Measurements from ENCODE around the gene JAZF1.

DNA sequence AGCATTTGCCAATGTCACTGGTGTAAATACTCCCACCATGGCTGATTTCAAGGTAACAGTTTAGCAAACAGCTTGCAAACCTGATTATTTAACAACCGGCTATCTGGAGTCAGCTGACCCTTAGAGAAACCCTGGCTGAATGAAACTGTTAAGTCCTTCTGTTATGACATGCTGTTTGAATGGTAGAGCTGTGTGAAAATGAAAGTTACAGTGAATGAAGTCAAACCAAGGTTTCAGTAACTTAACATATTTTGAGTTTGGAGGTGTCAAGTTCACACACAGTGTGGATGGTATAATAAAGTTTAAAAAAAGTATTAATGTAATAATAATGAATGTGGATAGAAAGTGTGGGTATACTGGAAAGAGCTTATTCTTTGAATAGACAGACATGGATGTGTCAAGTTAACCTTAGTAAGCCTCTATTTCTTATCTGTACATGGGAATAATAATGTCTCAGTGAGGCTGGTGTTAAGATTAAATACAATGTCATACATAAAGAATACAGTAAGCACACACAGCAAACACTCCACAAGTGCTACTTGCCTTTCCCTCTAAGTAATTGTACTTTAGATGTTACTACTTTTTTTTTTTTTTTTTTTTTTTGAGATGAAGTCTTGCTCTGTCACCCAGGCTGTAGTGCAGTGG lies 290.3 kb downstream of the JAZF1 start:
- no peak for TF ChIP-seq EZH2 (IDR thresholded peaks at IDR 0.05; ENCODE audit: borderline replicate concordance, low read length)
- TF ChIP-seq, protein P1, sequence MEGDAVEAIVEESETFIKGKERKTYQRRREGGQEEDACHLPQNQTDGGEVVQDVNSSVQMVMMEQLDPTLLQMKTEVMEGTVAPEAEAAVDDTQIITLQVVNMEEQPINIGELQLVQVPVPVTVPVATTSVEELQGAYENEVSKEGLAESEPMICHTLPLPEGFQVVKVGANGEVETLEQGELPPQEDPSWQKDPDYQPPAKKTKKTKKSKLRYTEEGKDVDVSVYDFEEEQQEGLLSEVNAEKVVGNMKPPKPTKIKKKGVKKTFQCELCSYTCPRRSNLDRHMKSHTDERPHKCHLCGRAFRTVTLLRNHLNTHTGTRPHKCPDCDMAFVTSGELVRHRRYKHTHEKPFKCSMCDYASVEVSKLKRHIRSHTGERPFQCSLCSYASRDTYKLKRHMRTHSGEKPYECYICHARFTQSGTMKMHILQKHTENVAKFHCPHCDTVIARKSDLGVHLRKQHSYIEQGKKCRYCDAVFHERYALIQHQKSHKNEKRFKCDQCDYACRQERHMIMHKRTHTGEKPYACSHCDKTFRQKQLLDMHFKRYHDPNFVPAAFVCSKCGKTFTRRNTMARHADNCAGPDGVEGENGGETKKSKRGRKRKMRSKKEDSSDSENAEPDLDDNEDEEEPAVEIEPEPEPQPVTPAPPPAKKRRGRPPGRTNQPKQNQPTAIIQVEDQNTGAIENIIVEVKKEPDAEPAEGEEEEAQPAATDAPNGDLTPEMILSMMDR (IDR thresholded peaks at IDR 0.05; ENCODE audit: low read length), result no peak

All from OCI-LY1 (cell line).